B cell (primary cell): ENCODE results near the gene CATSPERE.

Source experiments
- EZH2 ChIP-seq: IDR thresholded peaks from 2 replicates; pipeline ENCODE4 v1.6.1; 2012; ENCODE audit warnings: borderline replicate concordance, low read depth, mild to moderate bottlenecking, moderate library complexity, low read length; ENCODE audit not compliant: insufficient read depth, poor library complexity, severe bottlenecking
- TF ChIP-seq, protein P1 (sequence below): fragments of 200-600 bp; IDR thresholded peaks from one replicate; pipeline ENCODE4 v1.8.0; 2022; ENCODE audit warnings: antibody characterized with exemption, mild to moderate bottlenecking

DNA sequence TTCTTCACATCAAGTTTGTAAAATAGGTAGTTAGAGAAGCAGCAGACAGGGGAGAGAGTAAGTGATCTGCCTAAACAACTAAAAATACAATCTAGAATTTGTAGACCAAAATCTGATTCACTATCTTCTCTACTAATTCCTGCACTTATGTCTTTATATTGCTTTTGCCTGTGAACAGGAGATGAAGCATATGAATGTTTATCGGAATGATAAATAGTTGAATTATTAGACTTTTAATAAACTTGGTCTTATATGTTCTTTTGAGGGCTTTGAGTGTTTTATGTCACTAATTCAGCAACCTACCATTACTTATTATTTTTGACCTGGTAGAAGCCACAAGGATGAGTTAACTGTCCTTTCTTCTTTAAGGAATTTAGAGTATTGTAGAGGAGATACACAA lies 194.1 kb downstream of the CATSPERE start:
- TF ChIP-seq, protein P1, sequence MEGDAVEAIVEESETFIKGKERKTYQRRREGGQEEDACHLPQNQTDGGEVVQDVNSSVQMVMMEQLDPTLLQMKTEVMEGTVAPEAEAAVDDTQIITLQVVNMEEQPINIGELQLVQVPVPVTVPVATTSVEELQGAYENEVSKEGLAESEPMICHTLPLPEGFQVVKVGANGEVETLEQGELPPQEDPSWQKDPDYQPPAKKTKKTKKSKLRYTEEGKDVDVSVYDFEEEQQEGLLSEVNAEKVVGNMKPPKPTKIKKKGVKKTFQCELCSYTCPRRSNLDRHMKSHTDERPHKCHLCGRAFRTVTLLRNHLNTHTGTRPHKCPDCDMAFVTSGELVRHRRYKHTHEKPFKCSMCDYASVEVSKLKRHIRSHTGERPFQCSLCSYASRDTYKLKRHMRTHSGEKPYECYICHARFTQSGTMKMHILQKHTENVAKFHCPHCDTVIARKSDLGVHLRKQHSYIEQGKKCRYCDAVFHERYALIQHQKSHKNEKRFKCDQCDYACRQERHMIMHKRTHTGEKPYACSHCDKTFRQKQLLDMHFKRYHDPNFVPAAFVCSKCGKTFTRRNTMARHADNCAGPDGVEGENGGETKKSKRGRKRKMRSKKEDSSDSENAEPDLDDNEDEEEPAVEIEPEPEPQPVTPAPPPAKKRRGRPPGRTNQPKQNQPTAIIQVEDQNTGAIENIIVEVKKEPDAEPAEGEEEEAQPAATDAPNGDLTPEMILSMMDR: no peak
- TF ChIP-seq EZH2: no peak
